CD14-positive monocyte (primary cell): ENCODE results near the gene DHRS7B. TPM values are rescaled to one million over a fixed set of nuclear protein-coding genes. Genes with fewer than 3 reads are reported as not detected.

Source experiments
- DNase-seq, 3 donors: peaks; one replicate each; pipeline ENCODE4 v3.0.0-alpha.2; 2011 to 2022
- H2AFZ ChIP-seq: 2 replicates; pipeline ENCODE4 v1.6.0; 2012; ENCODE audit warnings: mild to moderate bottlenecking, low read depth, low read length, inconsistent platforms; ENCODE audit not compliant: insufficient read depth, poor library complexity, severe bottlenecking
- H3K27ac ChIP-seq, 2 donors: 1 replicate in 1 of 2; 2 replicates in 1 of 2; pipeline ENCODE4 v1.5.1; 2012 to 2013; ENCODE audit warnings: low read length in 2 of 2, control low read depth in 1 of 2, inconsistent platforms in 1 of 2, low read depth in 1 of 2, mild to moderate bottlenecking in 1 of 2
- H3K27me3 ChIP-seq, 2 donors: one replicate each; pipeline versions ENCODE4 v1.6.0 to v1.6.1; 2011 to 2013; ENCODE audit warnings: low read length in 2 of 2; ENCODE audit not compliant: control insufficient read depth in 2 of 2, insufficient read depth in 2 of 2
- H3K36me3 ChIP-seq, 2 donors: replicated peaks in 1 of 2; 1 replicate in 1 of 2; 2 replicates in 1 of 2; pipeline versions ENCODE4 v1.5.1 to v1.6.1; 2012 to 2013; ENCODE audit warnings: low read length in 2 of 2, control low read depth in 1 of 2, inconsistent platforms in 1 of 2, mild to moderate bottlenecking in 1 of 2; ENCODE audit not compliant: insufficient read depth in 2 of 2, control insufficient read depth in 1 of 2
- H3K4me1 ChIP-seq, 2 donors: 1 replicate in 1 of 2; 2 replicates in 1 of 2; pipeline versions ENCODE4 v1.5.1 to v1.6.1; 2012 to 2013; ENCODE audit warnings: low read length in 2 of 2, control low read depth in 1 of 2, inconsistent platforms in 1 of 2, mild to moderate bottlenecking in 1 of 2, moderate library complexity in 1 of 2; ENCODE audit not compliant: insufficient read depth in 2 of 2, control insufficient read depth in 1 of 2
- H3K4me2 ChIP-seq: replicated peaks from 2 replicates; pipeline ENCODE3; 2012; ENCODE audit warnings: low read length, moderate library complexity, mild to moderate bottlenecking; ENCODE audit not compliant: poor library complexity, severe bottlenecking; ENCODE audit errors: extremely low read depth
- H3K4me3 ChIP-seq, 3 experiments: fragments of 200-600 bp in 1 of 3; sonication (generic) in 1 of 3; replicated peaks in 1 of 3; 1 replicate in 2 of 3; 2 replicates in 1 of 3; pipeline ENCODE4 v1.5.1; 2011 to 2013; ENCODE audit warnings: low read length in 3 of 3, mild to moderate bottlenecking in 3 of 3, control low read depth in 2 of 3, low read depth in 2 of 3, inconsistent platforms in 1 of 3, moderate library complexity in 1 of 3
- H3K79me2 ChIP-seq: 2 replicates; pipeline ENCODE4 v1.6.0; 2012; ENCODE audit warnings: mild to moderate bottlenecking, control low read depth, inconsistent platforms, low read length, moderate library complexity; ENCODE audit not compliant: insufficient read depth
- H3K9ac ChIP-seq: 2 replicates; pipeline ENCODE4 v1.6.0; 2017; ENCODE audit warnings: low read length, mild to moderate bottlenecking; ENCODE audit not compliant: insufficient read depth, poor library complexity, severe bottlenecking
- H3K9me3 ChIP-seq, 2 donors: replicated peaks in 1 of 2; 1 replicate in 1 of 2; 2 replicates in 1 of 2; pipeline versions ENCODE4 v1.5.1 to v1.6.1; 2012 to 2013; ENCODE audit warnings: low read length in 2 of 2, control low read depth in 1 of 2; ENCODE audit not compliant: control insufficient read depth in 1 of 2, insufficient read depth in 1 of 2
- H4K20me1 ChIP-seq: 2 replicates; pipeline ENCODE4 v1.6.0; 2012; ENCODE audit warnings: mild to moderate bottlenecking, low read length, control low read depth, moderate library complexity; ENCODE audit not compliant: insufficient read depth
- H3K27ac Mint-ChIP-seq, 7 donors: one replicate each; pipeline ENCODE4 v1.8.0; 2020; ENCODE audit warnings: mild to moderate bottlenecking in 7 of 7, mixed read lengths in 7 of 7, moderate library complexity in 6 of 7, inconsistent platforms in 2 of 7
- H3K27me3 Mint-ChIP-seq, 3 donors: one replicate each; pipeline ENCODE4 v1.8.0; 2021 to 2022; ENCODE audit warnings: low read depth in 3 of 3, mild to moderate bottlenecking in 3 of 3, mixed read lengths in 3 of 3, moderate library complexity in 3 of 3, inconsistent platforms in 1 of 3
- H3K36me3 Mint-ChIP-seq, 2 donors: one replicate each; pipeline ENCODE4 v1.8.0; 2020; ENCODE audit warnings: mixed read lengths in 2 of 2, inconsistent platforms in 1 of 2, mild to moderate bottlenecking in 1 of 2
- H3K4me1 Mint-ChIP-seq: one replicate; pipeline ENCODE4 v1.8.0; 2020; ENCODE audit warnings: mild to moderate bottlenecking, mixed read lengths
- H3K4me3 Mint-ChIP-seq, 2 donors: one replicate each; pipeline ENCODE4 v1.8.0; 2020; ENCODE audit warnings: mild to moderate bottlenecking in 2 of 2, mixed read lengths in 2 of 2, moderate library complexity in 1 of 2
- H3K9me3 Mint-ChIP-seq, 7 donors: one replicate each; pipeline ENCODE4 v1.8.0; 2020 to 2022; ENCODE audit warnings: mixed read lengths in 7 of 7, mild to moderate bottlenecking in 6 of 7, moderate library complexity in 6 of 7, inconsistent platforms in 2 of 7
- CTCF ChIP-seq: fragments of 200-600 bp; IDR thresholded peaks from one replicate; pipeline ENCODE4 v1.8.0; 2022; ENCODE audit warnings: antibody characterized with exemption, mild to moderate bottlenecking
- WGBS: methylation state at CpG from one replicate; pipeline ENCODE4 v1.1.5; 2013; ENCODE audit warnings: missing lambda C conversion rate; ENCODE audit not compliant: insufficient coverage; 5-methylcytosine and 5-hydroxymethylcytosine counted together
- intact Hi-C, 2 donors: fragments of 100-400 bp; cut with micrococcal nuclease; formaldehyde crosslinking; loops; one replicate each; pipeline versions ENCODE4 v1.15.0 to v1.15.1; 2023
- polyA plus RNA-seq, 3 donors: library from polyadenylated mRNA; depleted of rRNA in 1 of 3; unstranded in 2 of 3; stranded (reverse) in 1 of 3; fragments of 300-500 nt in 2 of 3; fragments of >200 nt in 1 of 3; fragmentation: Illumina TruSeq in 2 of 3; gene quantifications; 1 replicate in 2 of 3; 2 replicates in 1 of 3; pipeline ENCODE4 v1.2.3, GENCODE V29; 2012 to 2021

The DHRS7B gene
- polyA plus RNA-seq, 3 donors: 23.2 to 37.8 (median 33.9) TPM

- H3K27me3 ChIP-seq: no peaks in the 10 kb centered on the region
- no peak overlapping the region for H3K4me3 Mint-ChIP-seq
- no peaks in the 10 kb centered on the region for H3K9me3 ChIP-seq
- H3K27ac Mint-ChIP-seq: peak overlapping the region in 3 of 7 donors; percentile 31 to 68 (median 47)
- no peak overlapping the region for H3K4me3 ChIP-seq
- H3K4me1 ChIP-seq: peaks cover 23% of the 10 kb centered on the region in 2 donors
- peaks cover 7% of the 10 kb centered on the region for H4K20me1 ChIP-seq
- TF ChIP-seq CTCF: no peak
- intact Hi-C loops: loop anchor here in 1 of 2 donors (10.0 kb wide), 1 partner anchor 48 kb away; the partner anchor contains the start of gene DHRS7B
- peaks cover 0 to 1% (median 0%) of the 10 kb centered on the region in 7 donors for H3K9me3 Mint-ChIP-seq
- H3K36me3 Mint-ChIP-seq: peaks cover 51 to 74% of the 10 kb centered on the region in 2 donors
- no peak overlapping the region for H2AFZ ChIP-seq
- 100% methylated on average over 4 of the region's 6 CpGs for WGBS
- peaks cover 0 to 3% (median 0%) of the 10 kb centered on the region in 3 donors for H3K27me3 Mint-ChIP-seq
- no peak for DNase-seq
- peak overlapping the region in 1 of 2 donors; percentile 46 for H3K27ac ChIP-seq
- peaks cover 44 to 47% of the 10 kb centered on the region in 2 donors for H3K36me3 ChIP-seq
- peaks cover 31% of the 10 kb centered on the region for H3K79me2 ChIP-seq
- H3K4me1 Mint-ChIP-seq: peaks cover 35% of the 10 kb centered on the region
- no peak overlapping the region for H3K4me2 ChIP-seq
- no peak overlapping the region for H3K9ac ChIP-seq
Observed at GRCh38 chr17:21172846-21173245, 46.1 kb downstream of the DHRS7B start.

GRCh38 chr17:21173543-21173942 lies 46.8 kb downstream of the DHRS7B start:
- DNase-seq: no peak
- H3K9ac ChIP-seq: no peak overlapping the region
- TF ChIP-seq CTCF: no peak
- H3K9me3 ChIP-seq: no peaks in the 10 kb centered on the region
- Mint-ChIP-seq H3K36me3 (peaks cover 51 to 74% of the 10 kb centered on the region in 2 donors), H3K27ac (peak overlapping the region in 2 of 7 donors; percentile 47 to 68), H3K4me1 (peaks cover 35% of the 10 kb centered on the region), H3K27me3 (peaks cover 0 to 3% (median 0%) of the 10 kb centered on the region in 3 donors), H3K9me3 (peaks cover 0 to 1% (median 0%) of the 10 kb centered on the region in 7 donors), H3K4me3 (no peak overlapping the region)
- peaks cover under 1% of the 10 kb centered on the region for H4K20me1 ChIP-seq
- H3K36me3 ChIP-seq: peaks cover 49 to 54% of the 10 kb centered on the region in 2 donors
- no peak overlapping the region for H2AFZ ChIP-seq
- no peak overlapping the region for H3K4me2 ChIP-seq
- H3K27ac ChIP-seq: no peak overlapping the region
- intact Hi-C loops: loop anchor here in 1 of 2 donors (10.0 kb wide), 1 partner anchor 49 kb away; the partner anchor contains the start of gene DHRS7B
- peaks cover 27% of the 10 kb centered on the region for H3K79me2 ChIP-seq
- peaks cover 23% of the 10 kb centered on the region in 2 donors for H3K4me1 ChIP-seq
- 100% methylated on average over 1 of the region's 2 CpGs for WGBS
- no peak overlapping the region for H3K4me3 ChIP-seq
- H3K27me3 ChIP-seq: no peaks in the 10 kb centered on the region
